Measurements from ENCODE around the gene DACT3.

The DACT3 gene

DNA sequence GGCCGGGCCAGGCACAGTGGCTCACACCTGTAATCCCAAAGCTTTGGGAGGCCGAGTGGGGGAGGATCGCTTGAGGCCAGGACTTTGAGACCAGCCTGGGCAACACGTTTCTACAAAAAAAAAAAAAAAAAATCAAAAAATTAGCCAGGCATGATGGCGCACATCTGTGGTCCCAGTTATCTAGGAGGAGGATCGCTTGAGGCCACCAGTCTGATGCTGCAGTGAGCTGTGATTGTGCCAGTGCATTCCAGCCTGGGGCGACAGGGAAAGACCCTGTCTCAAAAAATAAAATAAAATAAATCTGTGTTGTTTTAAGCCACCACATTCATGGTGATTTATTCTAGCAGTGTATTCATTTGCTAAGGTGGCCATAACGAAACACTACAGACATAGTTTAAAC lies 4.1 kb upstream of the DACT3 start:
- FAIRE-seq, result no peak

- peak; percentile 47 for FAIRE-seq
These were observed 982 bp upstream of the DACT3 start for GRCh38 chr19:46661735-46662592.

DNA sequence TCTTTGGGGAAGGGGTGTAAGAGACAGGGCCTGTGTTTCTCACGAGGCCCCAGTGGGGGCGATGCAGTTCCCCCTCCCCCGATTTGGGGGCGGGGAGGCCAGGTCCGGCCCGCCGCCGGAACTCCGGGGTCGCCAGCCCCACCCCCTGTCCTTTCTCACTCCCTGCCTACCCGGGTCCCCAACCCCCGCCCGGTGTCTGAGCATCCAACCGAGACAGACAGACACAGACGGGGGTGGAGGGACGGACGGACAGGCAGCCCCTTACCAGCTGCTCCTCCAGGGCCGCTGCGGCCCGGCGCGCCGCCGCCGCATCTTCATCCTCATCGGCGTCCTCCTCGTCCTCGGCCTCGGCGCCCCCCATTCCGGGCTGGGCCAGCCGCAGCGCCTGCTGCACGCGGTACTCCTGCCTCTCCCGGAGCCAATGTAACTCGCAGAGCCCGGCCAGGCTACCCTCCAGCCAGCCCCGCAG lies 397 bp downstream of the DACT3 start:
- no peak for FAIRE-seq

GRCh38 chr19:46660008-46660517 lies 919 bp downstream of the DACT3 start:
- no peak for FAIRE-seq

DNA sequence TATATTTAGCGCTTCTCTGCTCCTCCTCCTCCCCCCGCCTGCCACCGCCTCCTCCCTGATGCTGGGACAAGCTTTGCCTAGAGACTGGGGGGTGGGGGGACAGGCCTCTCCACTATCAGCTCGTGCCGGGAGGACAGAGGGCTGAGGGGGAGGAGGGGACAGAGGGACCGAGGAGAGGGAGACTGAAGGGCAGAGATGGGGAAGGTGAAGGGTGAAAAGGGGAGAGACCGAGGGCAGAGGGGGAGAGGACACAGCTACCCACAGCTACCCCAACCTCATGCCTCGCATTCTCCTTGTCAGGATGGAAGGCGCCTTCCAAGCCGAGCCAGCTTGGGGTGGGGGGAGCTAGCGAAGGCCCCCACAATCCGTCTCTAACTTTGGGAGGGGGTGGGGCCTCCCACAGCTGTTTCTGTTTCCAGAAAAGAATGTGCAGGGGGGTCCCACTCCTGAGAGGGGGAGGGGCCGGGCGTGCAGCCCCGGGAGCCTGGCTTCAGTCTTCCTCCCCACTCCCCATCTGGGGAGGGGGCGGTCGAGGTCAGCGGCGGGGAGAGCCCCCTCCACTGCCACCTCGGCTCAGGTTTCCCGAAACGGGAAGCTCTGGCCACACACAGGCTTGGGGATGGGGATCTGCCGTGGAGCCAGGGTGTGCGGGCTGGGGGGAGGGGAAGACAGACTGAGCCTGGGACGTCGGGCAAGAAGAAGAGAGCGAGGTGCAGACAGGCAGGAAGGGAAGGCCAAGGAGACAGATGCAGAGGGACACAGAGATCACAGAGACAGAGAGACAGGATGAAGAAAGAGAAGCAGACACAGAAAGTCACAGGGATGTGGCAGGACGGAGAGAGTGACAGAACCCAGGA lies 1.6 kb downstream of the DACT3 start:
- FAIRE-seq, result no peak

DNA sequence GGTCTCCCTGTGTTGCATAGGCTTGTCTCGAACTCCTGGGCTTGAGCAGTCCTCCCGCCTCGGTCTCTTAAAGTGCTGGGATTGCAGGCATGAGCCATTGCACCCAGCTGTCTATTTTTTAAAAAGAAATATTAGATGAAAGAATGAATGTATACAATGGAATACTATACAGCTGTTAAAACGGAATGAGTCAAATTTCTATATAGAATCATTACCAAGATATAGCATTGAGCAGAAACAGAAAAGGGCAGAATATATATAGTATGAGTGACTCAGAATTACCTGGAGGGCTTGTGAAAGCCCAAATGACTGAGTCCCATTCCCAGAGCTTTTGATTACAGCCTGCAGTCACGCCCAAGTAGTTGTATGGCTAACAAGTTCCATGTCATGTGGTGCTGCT lies 4.4 kb downstream of the DACT3 start:
- FAIRE-seq, result no peak

DNA sequence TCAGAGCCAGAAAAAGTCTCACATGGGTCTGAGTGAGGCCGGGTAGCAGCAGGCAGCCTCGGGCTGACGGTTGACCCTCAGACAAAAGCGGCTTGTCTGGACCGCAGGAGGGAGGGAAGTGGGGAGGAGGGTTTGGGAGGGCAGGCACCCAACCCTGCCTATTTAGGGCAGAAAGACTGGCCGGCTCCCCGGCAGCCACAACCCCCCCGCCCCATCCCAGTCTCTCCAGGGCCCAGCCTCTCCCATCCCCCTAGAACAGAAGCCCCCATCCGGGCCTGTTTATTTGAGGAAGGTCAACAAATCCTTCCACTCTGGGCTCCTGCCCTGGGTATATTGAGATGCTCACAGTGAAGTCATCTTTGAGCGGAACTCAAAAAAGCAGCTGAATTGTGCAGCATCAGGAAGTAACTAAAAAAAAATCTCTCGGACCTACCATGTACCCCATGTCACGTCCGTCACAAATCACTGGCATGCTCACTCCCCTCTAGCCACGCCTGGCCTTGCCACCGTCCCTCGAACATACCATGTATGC lies 6.3 kb downstream of the DACT3 start:
- no peak for FAIRE-seq

- FAIRE-seq, result no peak
These were observed 10.5 kb downstream of the DACT3 start for GRCh38 chr19:46650445-46650844.

GRCh38 chr19:46648961-46649960 lies 11.7 kb downstream of the DACT3 start:
- FAIRE-seq, result no peak

DNA sequence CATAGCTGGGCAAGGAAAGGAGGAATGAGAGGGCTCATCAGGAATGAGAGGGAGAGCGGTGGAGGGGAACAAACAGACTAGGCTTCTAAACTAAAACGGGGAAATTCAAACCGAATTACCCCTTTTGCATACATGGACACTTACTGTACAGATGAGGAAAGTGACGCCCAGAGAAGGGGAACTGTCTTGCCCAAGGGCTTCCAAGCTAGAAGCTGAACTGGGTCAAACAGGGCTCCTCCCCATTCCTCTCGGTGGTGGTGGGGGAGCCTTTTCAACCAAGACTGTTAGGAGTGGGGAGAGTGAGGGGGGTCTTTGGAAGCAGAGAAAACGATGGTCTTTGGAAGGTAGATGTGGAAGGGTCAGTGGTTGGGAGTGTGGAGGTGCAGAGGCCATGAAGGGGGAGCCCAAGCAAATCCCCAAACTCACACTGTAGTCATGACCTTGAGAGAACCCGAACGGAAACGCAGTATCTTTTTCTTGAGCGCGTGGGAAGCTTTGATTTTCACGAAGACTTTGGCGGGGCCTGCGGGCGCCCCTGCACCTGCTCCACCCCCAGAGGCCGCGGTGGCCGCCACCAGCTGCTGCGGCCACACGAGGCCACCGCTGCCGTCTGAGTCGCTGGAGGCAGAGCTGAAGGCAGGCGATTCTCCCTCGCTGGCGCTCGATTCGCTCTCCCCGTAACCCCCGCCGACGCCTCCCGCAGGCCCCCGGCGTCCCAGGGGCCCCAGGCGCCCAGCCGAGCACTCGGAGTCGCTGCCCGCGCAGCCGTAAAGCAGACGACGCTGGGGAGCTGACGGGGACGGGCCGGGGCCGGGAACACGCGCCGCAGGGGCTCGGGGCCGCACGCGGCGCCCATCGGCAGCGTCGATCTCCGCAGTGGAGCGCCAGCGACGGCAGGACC lies 12.7 kb downstream of the DACT3 start:
- FAIRE-seq, result no peak

- no peak for FAIRE-seq
These were observed 14.6 kb downstream of the DACT3 start for GRCh38 chr19:46646402-46646801.

GRCh38 chr19:46644720-46645119 lies 16.3 kb downstream of the DACT3 start:
- no peak for FAIRE-seq

DNA sequence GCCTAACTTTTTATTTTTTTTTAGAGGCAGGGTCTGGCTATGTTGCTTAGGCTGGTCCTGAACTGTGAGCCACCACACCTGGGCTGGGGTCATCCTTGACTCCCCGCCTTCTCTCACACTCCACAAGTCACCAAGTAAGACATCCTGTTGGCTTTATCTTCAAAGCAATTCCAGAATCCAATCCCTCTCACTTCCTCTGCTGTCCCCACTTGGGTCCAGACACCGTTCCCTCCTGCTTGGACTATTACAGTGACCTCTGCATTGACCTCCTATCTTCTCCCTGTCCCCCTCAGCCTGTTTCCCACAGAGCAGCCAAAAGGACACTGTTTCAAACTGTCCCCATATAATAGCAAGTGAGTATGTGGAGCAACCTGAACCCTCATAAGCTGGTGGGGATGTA lies 20.3 kb downstream of the DACT3 start:
- FAIRE-seq, result no peak

DNA sequence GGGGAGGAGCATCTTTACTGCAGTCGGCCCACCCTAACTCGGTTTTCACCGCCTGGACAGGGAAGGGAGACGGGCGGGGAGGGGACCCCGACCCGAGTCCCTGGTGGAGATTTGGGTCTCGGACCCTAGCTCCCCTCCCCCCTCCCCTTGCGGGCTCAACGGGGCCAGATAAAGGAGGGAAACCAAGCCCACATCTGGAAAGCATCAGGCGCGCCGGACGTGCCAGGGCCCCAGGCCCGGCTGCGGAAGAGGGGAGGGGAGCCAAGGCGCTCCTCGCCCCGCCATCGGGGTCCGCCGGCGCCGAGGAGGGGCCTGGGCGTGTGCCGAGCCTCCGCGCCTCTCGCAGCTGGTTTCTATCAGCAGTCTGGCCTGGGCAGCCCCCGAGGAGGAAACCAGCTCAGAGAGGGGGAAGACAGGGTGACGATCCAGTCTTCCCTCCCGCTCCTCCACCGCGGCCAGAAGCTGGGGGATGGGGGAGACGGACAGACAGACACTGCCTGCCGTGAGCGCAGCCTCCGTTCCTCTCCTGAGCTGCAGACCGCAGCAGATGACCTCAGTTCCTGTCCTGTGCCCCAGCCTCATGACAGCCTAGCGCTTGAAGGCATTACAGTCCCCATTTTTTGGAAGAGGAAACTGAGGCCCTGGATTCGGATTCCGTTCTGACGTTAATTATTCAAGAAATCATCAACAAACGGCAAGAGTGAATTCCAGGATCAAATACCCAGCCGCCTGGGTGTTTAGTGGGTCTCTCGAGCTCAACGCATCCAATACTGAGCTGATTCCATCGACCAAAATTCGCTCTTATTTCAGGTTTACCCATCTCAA lies 21.4 kb downstream of the DACT3 start:
- no peak for FAIRE-seq

DNA sequence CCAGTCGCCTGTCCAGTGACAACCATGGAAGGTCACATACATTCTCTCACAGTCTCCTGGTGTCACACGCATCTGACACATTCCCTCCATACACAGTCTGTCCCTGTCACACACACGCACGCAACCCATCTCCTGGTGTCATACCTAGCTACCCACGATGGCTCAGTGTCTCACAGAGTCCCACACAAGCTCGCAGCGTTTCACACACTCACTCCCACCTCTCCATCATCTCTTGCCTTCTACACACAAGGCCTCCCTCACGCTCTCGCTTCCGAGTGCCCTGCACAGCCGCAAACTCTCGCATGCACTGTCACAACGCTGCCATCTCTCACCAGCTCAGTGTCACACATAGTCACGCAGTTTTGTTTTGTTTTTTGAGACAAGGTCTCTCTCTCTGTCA lies 23.8 kb downstream of the DACT3 start:
- FAIRE-seq, result no peak

DNA sequence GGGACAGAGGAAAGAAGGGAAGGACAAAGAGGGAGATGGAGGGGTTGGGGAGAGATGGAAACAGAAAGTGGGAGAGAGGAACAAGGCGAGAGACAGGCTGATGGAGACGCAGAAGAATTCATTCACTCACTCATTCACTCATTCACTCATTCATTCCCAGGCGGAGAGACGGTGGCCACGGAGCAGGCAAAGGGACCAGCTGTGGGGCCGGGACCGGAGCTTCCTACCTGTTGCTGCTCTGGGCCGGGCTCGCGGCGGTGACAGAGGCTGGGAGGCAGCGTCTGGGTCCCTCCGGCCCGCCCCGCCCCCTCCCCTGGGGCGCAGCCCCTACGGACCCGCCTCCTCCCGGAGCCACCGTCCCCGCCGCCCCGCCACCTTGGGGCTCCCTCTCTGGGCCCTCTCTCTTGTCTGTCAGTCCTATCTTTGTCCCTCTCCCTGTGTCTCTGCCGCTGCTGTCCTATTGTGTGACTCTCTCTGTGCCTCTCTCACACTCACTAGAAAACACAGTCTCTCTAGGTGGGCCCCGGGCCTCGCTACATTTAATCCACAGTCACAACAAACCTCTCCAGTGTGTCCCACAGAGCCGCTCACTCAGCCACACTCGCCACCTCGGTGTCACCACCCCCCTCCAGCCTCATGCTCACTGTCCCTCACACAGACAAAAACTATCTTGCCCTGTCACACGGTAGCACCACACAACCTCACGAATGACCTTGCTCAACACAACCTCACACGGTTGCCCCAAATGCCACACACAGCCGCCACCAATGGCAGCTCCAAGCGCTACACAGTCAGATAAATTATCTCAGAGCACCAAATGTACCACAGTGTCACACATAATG lies 24.8 kb downstream of the DACT3 start, which contains the start of gene GNG8:
TSS of gene GNG8 (minus strand) at position 283 of the 842 bp plus-strand sequence. CDS start 1,520 bp downstream, outside the sequence.
- no peak for FAIRE-seq

DNA sequence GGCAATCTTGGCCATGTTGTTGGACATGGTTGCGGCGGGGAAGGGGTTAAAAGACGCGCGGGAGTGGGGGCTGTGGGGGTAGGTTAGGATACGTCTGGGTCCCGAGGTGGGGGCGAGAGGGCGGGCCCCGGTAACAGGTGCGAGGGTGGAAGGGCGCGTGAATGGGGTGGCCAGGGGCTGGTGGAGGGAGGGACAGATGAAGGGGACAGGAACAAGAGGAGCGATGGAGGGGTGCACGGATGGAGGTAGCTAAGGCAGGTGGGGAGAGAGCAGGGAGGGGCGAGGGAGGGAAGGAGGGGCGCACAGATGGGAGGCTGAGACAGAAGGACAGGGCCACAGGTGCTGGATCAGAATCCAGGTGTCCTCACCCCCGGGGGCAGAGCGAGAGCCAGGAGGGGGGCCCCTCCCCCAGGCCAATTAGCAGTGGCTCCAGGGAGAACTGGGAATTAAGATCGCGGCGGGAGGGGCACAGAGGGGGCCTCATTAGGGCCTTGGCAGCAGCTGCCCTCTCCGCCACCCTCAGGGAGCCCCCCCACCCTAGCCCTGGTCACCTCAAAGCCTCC lies 26.2 kb downstream of the DACT3 start:
- FAIRE-seq, result no peak

GRCh38 chr19:46634045-46634655 lies 26.8 kb downstream of the DACT3 start:
- no peak for FAIRE-seq
